GM19468 (cell line): Measurements from ENCODE around the gene EQTN.
"Not testable (repeated sequence)": the region's sequence is repeated elsewhere in the genome, so short reads cannot be mapped to it uniquely, and the experiment has no call there.

ENCODE experiments used
- ATAC-seq: cut with Tn5 transposase; IDR thresholded peaks from one replicate; pipeline ENCODE4 v1.9.1; 2021; ENCODE audit warnings: mild to moderate bottlenecking, moderate library complexity, moderate number of reproducible peaks; ENCODE audit not compliant: unreplicated experiment; ENCODE audit errors: extremely low read depth

Gene EQTN

GRCh38 chr9:27303219-27303618 is 6.3 kb upstream of the EQTN start:
- ATAC-seq = no peak

- no peak for ATAC-seq
Observed at GRCh38 chr9:27293996-27294395, 3.0 kb downstream of the EQTN start.

- no peak for ATAC-seq
Observed at GRCh38 chr9:27292659-27293405, 4.1 kb downstream of the EQTN start.

- no peak for ATAC-seq
Observed at GRCh38 chr9:27291292-27291691, 5.7 kb downstream of the EQTN start.

- ATAC-seq = no peak
Observed at GRCh38 chr9:27282269-27282668, 14.7 kb downstream of the EQTN start.

GRCh38 chr9:27280860-27281259 is 16.1 kb downstream of the EQTN start:
- ATAC-seq = no peak

GRCh38 chr9:27280249-27280648 is 16.7 kb downstream of the EQTN start:
- ATAC-seq = no peak

GRCh38 chr9:27279611-27280010 is 17.3 kb downstream of the EQTN start:
- no peak for ATAC-seq

GRCh38 chr9:27278374-27278773 is 18.6 kb downstream of the EQTN start:
- no peak for ATAC-seq

GRCh38 chr9:27276193-27277030 is 20.5 kb downstream of the EQTN start:
- no peak for ATAC-seq

GRCh38 chr9:27273186-27273585 is 23.8 kb downstream of the EQTN start:
- ATAC-seq = no peak

- ATAC-seq = no peak
Observed at GRCh38 chr9:27272103-27272502, 24.8 kb downstream of the EQTN start.

- ATAC-seq = no peak
Observed at GRCh38 chr9:27261517-27262211, 35.3 kb downstream of the EQTN start.

GRCh38 chr9:27260789-27261516 is 36.0 kb downstream of the EQTN start:
- no peak for ATAC-seq

- ATAC-seq = no peak
Observed at GRCh38 chr9:27258662-27259061, 38.3 kb downstream of the EQTN start.

- ATAC-seq = no peak
Observed at GRCh38 chr9:27248702-27249101, 48.2 kb downstream of the EQTN start.

GRCh38 chr9:27247756-27248155 is 49.2 kb downstream of the EQTN start:
- ATAC-seq = no peak

GRCh38 chr9:27239648-27240047 is 57.3 kb downstream of the EQTN start:
- ATAC-seq = not testable (repeated sequence)
